ENCODE data around the gene PARD6G. TPM values are rescaled to one million over a fixed set of nuclear protein-coding genes. Genes with fewer than 3 reads are reported as not detected.
A peak's percentile ranks its signal among the peaks of the same experiment; 100 is the strongest.
"Not testable (repeated sequence)": the region's sequence is repeated elsewhere in the genome, so short reads cannot be mapped to it uniquely, and the experiment has no call there.

The PARD6G gene
- total RNA-seq, 4 donors from 2014 or later: 33.3 to 64.1 (median 46.2) TPM

DNA sequence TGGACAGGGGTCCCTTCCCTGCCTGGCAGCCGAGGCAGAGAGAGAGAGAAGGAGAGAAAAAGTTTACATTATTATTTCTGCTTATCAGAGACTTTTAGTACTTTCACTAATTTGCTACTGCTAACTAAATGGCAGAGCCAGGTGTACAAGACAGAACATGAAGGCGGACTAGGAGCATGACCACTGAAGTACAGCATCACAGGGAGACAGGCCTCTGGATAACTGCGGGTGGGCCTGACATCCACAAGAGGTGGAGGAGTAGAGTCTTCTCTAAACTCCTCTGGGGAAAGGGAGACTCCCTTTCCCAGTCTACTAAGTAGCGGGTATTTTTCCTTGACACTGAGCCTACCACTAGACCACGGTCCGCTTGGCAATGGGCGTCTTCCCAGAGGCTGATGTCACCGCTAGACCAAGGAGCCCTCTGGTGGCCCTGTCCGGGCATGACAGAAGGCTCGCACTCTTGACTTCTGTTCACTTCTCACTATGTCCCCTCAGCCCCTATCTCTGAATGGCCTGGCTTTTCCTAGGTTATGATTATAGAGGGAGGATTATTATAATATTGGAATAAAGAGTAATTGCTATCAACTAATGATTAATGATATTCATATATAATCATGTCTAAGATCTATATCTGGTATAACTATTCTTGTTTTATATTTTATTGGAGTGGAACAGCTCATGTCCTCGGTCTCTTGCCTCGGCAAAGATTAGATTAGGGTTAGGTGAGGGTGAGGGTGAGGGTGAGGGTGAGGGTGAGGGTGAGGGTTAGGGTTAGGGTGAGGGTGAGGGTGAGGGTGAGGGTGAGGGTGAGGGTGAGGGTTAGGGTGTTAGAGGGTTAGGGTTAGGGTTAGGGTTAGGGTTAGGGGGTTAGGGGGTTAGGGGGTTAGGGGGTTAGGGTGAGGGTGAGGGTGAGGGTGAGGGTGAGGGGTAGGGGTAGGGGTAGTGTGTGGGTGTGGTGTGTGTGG lies 10.5 kb upstream of the PARD6G start:
- WGBS, 2 donors: 37 to 43% methylated on average over 12 of the region's 12 CpGs
- TF ChIP-seq, protein P1, sequence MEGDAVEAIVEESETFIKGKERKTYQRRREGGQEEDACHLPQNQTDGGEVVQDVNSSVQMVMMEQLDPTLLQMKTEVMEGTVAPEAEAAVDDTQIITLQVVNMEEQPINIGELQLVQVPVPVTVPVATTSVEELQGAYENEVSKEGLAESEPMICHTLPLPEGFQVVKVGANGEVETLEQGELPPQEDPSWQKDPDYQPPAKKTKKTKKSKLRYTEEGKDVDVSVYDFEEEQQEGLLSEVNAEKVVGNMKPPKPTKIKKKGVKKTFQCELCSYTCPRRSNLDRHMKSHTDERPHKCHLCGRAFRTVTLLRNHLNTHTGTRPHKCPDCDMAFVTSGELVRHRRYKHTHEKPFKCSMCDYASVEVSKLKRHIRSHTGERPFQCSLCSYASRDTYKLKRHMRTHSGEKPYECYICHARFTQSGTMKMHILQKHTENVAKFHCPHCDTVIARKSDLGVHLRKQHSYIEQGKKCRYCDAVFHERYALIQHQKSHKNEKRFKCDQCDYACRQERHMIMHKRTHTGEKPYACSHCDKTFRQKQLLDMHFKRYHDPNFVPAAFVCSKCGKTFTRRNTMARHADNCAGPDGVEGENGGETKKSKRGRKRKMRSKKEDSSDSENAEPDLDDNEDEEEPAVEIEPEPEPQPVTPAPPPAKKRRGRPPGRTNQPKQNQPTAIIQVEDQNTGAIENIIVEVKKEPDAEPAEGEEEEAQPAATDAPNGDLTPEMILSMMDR (IDR thresholded peaks at IDR 0.05): peak; percentile 73 to 98 (median 92)
- H3K36me3 ChIP-seq; H3K27me3 ChIP-seq; H3K4me1 ChIP-seq; H3K27ac ChIP-seq; H3K9me3 ChIP-seq; H3K4me3 ChIP-seq (replicated peaks in 1 of 3); intact Hi-C loops (cut with DNase I): not testable (repeated sequence)
- peak; percentile 91 to 92 for DNase-seq

DNA sequence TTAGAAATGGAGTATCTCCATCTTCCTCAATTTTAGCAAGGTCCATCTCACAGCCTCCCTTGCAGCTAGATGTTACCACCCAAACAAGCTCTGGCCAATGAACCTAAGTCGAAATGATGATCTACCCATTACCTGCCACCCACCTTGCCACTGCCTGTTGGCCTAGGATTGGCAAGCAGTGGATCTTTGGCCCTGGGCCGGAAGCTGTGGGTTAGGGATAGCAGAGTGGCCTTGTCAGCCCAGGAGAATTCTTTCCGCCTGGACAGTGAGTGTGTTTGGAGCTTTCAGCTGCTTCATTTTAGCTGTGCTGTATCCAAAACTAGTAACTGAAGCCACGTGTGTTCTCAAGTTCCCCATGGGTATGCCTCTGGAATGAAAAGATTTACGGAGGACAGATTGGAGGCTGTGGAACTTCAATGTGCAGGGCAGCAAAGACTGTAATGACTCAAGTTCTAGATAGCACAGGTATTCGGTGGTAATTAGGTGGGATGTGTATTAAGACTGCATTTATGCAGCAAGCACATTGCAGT lies 7.7 kb upstream of the PARD6G start:
- WGBS, 2 donors: 63 to 81% methylated on average over 6 of the region's 6 CpGs
- intact Hi-C loops (cut with DNase I): no loop called here
- TF ChIP-seq, protein P1 (IDR thresholded peaks at IDR 0.05): no peak
- no peak for TF ChIP-seq POLR2A (IDR thresholded peaks at IDR 0.05)
- Histone ChIP-seq H3K9me3 (no peaks in the 10 kb centered on the region), H3K4me3 (replicated peaks in 1 of 3) (no peak overlapping the region), H3K4me1 (peaks cover 0 to under 1% of the 10 kb centered on the region in 2 donors), H3K36me3 (no peaks in the 10 kb centered on the region), H3K27me3 (no peaks in the 10 kb centered on the region), H3K27ac (no peak overlapping the region)
- DNase-seq: no peak

DNA sequence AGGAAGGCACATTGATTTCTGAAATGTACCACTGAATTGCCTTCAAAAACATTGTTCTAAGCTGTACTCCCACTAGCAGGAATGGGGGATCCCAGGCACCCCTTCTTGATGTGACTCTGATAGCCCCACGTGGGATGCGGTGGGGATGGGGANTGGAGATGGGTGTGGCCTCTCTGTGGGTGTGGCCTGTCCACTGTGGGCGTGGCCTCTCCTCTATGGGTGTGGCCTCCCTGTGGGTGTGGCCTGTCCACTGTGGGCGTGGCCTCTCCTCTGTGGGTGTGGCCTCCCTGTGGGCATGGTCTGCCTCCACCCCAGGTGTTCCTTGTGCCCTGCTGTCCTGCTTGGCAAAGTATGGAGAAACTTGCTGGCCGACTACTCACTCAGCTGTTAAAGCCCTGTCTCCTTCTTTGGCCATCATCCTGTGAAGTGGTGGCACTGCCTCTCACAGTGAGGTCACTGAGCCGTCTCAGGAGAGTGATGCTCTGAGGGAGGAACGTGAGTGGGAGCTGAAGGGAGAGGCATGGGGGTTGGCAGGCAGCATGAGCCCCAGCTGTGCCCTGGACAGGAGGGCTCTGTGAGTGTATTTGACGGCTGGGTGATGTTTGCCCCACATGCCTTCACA lies 6.7 kb upstream of the PARD6G start:
- intact Hi-C loops (cut with DNase I): no loop called here
- DNase-seq: peak in 1 of 2 donors; percentile 12

DNA sequence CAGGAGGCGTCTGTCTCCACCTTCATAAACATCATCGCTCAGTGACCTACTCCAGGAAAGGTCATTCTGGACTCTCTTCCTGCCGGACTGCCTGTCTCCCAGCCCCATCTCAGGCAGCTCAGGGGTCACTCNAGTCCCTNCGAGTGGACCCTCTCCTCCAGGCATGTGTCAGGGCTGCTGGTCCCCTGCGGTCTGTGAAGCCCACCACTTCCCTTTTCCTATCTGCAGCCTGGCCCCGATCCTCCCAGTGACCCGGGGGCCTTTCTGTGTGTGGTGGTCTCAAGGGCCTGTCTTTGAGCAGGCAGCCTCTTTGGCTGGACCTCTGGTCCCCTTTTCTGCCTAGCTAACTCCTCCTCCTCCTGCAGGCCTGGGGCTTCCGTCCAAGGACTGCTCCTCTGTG lies 5.9 kb upstream of the PARD6G start:
- no peak for TF ChIP-seq POLR2A (IDR thresholded peaks at IDR 0.05)
- TF ChIP-seq, protein P1 (IDR thresholded peaks at IDR 0.05): no peak
- no peaks in the 10 kb centered on the region for H3K9me3 ChIP-seq
- 93 to 97% methylated on average over 7 of the region's 8 CpGs for WGBS, 2 donors
- intact Hi-C loops (cut with DNase I): no loop called here
- H3K27ac ChIP-seq: no peak overlapping the region
- DNase-seq: no peak
- H3K4me3 ChIP-seq (replicated peaks in 1 of 3): no peak overlapping the region
- H3K27me3 ChIP-seq: no peaks in the 10 kb centered on the region
- no peaks in the 10 kb centered on the region for H3K36me3 ChIP-seq
- H3K4me1 ChIP-seq: peaks cover 10 to 12% of the 10 kb centered on the region in 2 donors

More for the DNA sequence above, 6.7 kb upstream of the PARD6G start:
- Histone ChIP-seq H3K27me3 (no peaks in the 10 kb centered on the region), H3K4me1 (peaks cover 7 to 11% of the 10 kb centered on the region in 2 donors), H3K4me3 (replicated peaks in 1 of 3) (no peak overlapping the region), H3K36me3 (no peaks in the 10 kb centered on the region), H3K27ac (no peak overlapping the region), H3K9me3 (no peaks in the 10 kb centered on the region)
- TF ChIP-seq, protein P1 (IDR thresholded peaks at IDR 0.05): no peak
- TF ChIP-seq POLR2A (IDR thresholded peaks at IDR 0.05): no peak
- 67 to 70% methylated on average over 5 to 7 of the region's 8 CpGs for WGBS, 2 donors

Data from thyroid gland (tissue), 4 donors.